ENCODE data around the gene FAM114A1. TPM values are rescaled to one million over a fixed set of nuclear protein-coding genes. Genes with fewer than 3 reads are reported as not detected.

Gene FAM114A1
- total and polyA plus RNA-seq, 2 of the 8 experiments (the other 6 are each of a cell fraction or from before 2014, with no cell fraction given): 9.5 to 12.0 TPM

DNA sequence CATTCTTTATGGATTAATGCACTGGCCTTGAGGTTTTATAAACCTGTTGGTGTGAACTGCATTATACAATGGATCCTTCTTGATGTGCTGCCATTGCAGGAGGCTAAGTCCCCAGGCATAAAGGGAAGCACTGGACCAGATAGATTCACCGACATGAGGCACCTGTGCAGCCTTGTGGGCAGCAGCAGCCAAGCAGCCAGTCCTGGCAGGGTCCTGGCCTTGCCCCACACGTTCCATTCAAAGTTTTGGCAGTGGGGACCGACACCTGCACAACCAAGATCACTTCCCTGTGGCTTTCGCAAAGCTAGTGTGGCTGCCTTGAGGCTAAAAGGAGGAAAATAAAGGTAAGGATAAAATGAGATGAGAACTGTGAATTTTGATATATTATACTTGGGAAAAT, 111.5 kb downstream of the FAM114A1 start:
- Histone ChIP-seq H2BK12ac (ENCODE audit: low read depth, low read length) (no peak overlapping the region), H3K9me3 (ENCODE audit: insufficient read depth in 2 of 2, low read depth in 1 of 2, low read length in 1 of 2) (no peaks in the 10 kb centered on the region), H2AFZ (ENCODE audit: low read length) (no peak overlapping the region), H3K4me1 (replicated peaks in 1 of 4; ENCODE audit: control insufficient read depth in 3 of 4, insufficient read depth in 4 of 4, low read length in 3 of 4) (no peaks in the 10 kb centered on the region), H3K4me2 (ENCODE audit: insufficient read depth in 1 of 2, low read depth in 2 of 2, low read length in 2 of 2) (no peak overlapping the region), H4K8ac (ENCODE audit: extremely low read depth, insufficient read depth, low read length) (no peak overlapping the region), H3K79me2 (ENCODE audit: control insufficient read depth in 1 of 2, insufficient read depth in 2 of 2, low read length in 2 of 2) (no peaks in the 10 kb centered on the region), H3K4me3 (ENCODE audit: extremely low read depth in 1 of 4, insufficient read depth in 2 of 4, low read depth in 3 of 4, low read length in 4 of 4) (no peak overlapping the region), H2BK15ac (ENCODE audit: low read length) (no peak overlapping the region), H3K79me1 (ENCODE audit: low read depth, low read length) (no peaks in the 10 kb centered on the region), H3K27ac (ENCODE audit: low read depth, low read length) (no peak overlapping the region), H3K27me3 (replicated peaks in 1 of 4; ENCODE audit: control insufficient read depth in 3 of 4, extremely low read depth in 1 of 4, insufficient read depth in 3 of 4, low read length in 3 of 4) (no peaks in the 10 kb centered on the region), H2BK5ac (ENCODE audit: low read depth, low read length) (no peak overlapping the region), H2AK5ac (ENCODE audit: low read depth, low read length) (no peak overlapping the region), H3K56ac (replicated peaks; ENCODE audit: insufficient read length, low read depth, low read length) (no peak overlapping the region), H3K9ac (replicated peaks in 1 of 4; ENCODE audit: extremely low read depth in 1 of 4, low read depth in 3 of 4, low read length in 3 of 4) (no peak overlapping the region), H3K23ac (ENCODE audit: insufficient read length) (no peak overlapping the region), H4K20me1 (replicated peaks in 1 of 2; ENCODE audit: control insufficient read depth in 1 of 2, insufficient read depth in 2 of 2, low read length in 2 of 2) (no peaks in the 10 kb centered on the region), H3K23me2 (ENCODE audit: low read depth, low read length) (no peaks in the 10 kb centered on the region), H3K18ac (ENCODE audit: extremely low read depth, low read length) (no peak overlapping the region), H2BK120ac (replicated peaks; ENCODE audit: low read depth, low read length) (no peak overlapping the region), H4K5ac (ENCODE audit: insufficient read length, low read depth, low read length) (no peak overlapping the region), H4K91ac (replicated peaks; ENCODE audit: insufficient read length, low read length) (no peak overlapping the region), H3K36me3 (ENCODE audit: control insufficient read depth in 2 of 4, insufficient read depth in 4 of 4, low read length in 3 of 4) (no peaks in the 10 kb centered on the region), H2BK20ac (ENCODE audit: low read length) (no peak overlapping the region), H3K14ac (ENCODE audit: insufficient read length) (no peak overlapping the region), H3K4ac (replicated peaks; ENCODE audit: insufficient read length, low read depth, low read length) (no peak overlapping the region)
- FAIRE-seq (no peak), DNase-seq (ENCODE audit: low read depth in 1 of 2, low spot score in 2 of 2) (no peak)
- 85% methylated on average over 4 of the region's 4 CpGs; no CpG with 5 or more reads in 1 of the 2 experiments for WGBS, 2 experiments (ENCODE audit: extremely low coverage in 1 of 2, insufficient coverage in 1 of 2, insufficient read length in 1 of 2, insufficient replicate concordance in 2 of 2, low coverage in 1 of 2, low lambda C conversion rate in 2 of 2, missing lambda C conversion rate in 1 of 2)
- ChIA-PET POLR2A (ENCODE audit: partially characterized antibody) (no interaction called here), CTCF (ENCODE audit: partially characterized antibody) (interaction anchor here (1.1 to 1.5 kb wide), 2 partner anchors 9 to 11 kb away, joined by 3 read pairs; no protein-coding TSS in a partner anchor)
- TF ChIP-seq FOSL1 (IDR thresholded peaks at IDR 0.05; ENCODE audit: insufficient read depth, low read depth, low read length) (no peak), RNF2 (IDR thresholded peaks at IDR 0.05; ENCODE audit: borderline replicate concordance, low read depth, low read length, missing control alignments, poor library complexity, severe bottlenecking) (no peak), CEBPB (IDR thresholded peaks at IDR 0.05; ENCODE audit: low read depth, low read length) (no peak), JUN (IDR thresholded peaks at IDR 0.05; ENCODE audit: low read depth, low read length) (no peak), BCL11A (IDR thresholded peaks at IDR 0.05; ENCODE audit: low read depth in 2 of 2, low read length in 2 of 2) (no peak), SIRT6 (IDR thresholded peaks at IDR 0.05; ENCODE audit: low read length) (no peak), TEAD4 (IDR thresholded peaks at IDR 0.05; ENCODE audit: low read depth, low read length) (no peak)
- TF ChIP-seq, protein P1, sequence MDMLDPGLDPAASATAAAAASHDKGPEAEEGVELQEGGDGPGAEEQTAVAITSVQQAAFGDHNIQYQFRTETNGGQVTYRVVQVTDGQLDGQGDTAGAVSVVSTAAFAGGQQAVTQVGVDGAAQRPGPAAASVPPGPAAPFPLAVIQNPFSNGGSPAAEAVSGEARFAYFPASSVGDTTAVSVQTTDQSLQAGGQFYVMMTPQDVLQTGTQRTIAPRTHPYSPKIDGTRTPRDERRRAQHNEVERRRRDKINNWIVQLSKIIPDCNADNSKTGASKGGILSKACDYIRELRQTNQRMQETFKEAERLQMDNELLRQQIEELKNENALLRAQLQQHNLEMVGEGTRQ (IDR thresholded peaks at IDR 0.05; ENCODE audit: low read length): no peak

Measured in H1 (cell line).